HG03175 (cell line): ENCODE data around the gene ZFR2.
"Not testable (repeated sequence)": the region's sequence is repeated elsewhere in the genome, so short reads cannot be mapped to it uniquely, and the experiment has no call there.

Experiments
- ATAC-seq: cut with Tn5 transposase; IDR thresholded peaks from one replicate; pipeline ENCODE4 v1.9.1; 2021; ENCODE audit warnings: mild to moderate bottlenecking, moderate library complexity; ENCODE audit not compliant: unreplicated experiment

Gene ZFR2

DNA sequence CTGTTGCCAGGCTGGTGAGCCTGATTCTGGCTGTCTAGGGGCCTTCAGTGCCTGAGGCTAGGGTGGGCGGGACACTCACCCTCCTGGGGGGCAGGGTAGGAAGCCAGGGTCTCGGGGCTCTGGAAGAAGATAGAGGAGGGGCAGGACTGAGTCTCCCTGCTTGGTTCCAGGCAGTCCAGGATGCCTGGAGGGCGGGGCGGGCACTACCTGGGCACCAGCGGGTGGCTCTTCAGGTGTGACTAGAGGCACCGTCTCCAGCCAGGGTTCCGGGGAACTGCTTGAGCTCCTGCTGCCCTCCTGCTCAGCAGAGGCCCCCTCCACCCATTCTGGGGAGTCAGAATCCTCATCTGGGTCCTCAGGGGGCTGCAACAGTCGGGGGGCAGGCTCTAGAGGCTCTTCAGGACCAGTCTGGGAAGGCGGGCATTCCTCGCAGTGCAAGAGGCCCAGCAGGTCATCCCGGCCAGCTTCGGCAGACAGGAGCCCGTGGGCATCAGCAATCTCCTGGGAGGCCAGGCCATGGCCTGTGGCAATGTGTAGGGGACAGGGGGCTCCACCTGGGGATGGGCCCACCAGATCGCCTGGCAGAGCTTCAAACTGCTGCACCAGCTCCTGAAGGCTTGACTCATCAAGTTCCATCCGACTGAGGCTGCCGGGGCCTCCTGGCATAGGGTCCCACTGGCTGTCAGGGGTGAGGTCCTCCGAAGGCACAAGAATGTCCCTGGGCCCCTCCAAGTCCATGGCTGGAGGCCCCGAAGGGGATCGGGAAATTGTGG is 109.2 kb downstream of the ZFR2 start:
- ATAC-seq: no peak

DNA sequence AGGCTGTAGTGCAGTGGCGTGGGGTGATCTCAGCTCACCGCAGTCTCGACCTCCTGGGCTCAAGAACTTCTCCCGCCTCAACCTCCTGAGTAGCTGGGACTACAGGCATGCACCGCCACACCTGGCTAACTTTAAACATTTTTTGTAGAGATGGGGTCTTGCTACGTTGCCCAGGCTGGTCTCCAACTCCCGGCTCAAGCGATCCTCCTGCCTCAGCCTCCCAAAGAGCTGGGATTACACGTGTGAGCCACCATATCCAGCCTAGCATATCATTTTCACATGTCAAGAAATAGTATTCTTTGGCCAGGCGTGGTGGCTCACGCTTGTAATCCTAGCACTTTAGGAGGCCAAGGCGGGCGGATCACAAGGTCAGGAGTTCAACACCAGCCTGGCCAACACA is 110.5 kb downstream of the ZFR2 start:
- not testable (repeated sequence) for ATAC-seq

DNA sequence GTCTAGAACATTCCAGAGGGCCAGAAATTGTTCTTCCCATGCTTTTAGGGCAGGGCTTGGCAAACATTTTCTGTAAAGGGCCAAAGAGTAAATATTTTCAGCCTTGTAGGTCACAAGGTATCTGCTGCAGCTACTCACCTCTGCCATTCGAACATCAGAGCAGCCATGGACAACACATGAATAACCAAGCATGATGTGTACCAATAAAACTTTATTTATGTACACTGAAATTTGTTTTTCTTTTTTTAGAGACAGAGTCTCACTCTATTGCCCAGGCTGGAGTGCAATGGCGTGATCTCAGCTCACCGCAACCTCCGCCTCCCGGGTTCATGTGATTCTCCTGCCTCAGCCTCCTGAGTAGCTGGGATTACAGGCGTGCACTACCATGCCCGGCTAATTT is 111.1 kb downstream of the ZFR2 start:
- not testable (repeated sequence) for ATAC-seq
